DOHH2 (cell line): ENCODE data around the gene FSD1.
A peak's percentile ranks its signal among the peaks of the same experiment; 100 is the strongest.

Experiments used
- H3F3A ChIP-seq: fragments of 200-600 bp; sonication (generic), shearing (Covaris generic); 2 replicates; pipeline ENCODE4 v1.6.0; 2016; ENCODE audit warnings: antibody characterized with exemption, mild to moderate bottlenecking; ENCODE audit not compliant: control insufficient read depth, insufficient read depth
- H3K27ac ChIP-seq: fragments of 200-600 bp; sonication (generic); 2 replicates; pipeline ENCODE4 v1.5.1; 2014; ENCODE audit warnings: low read depth, mild to moderate bottlenecking, low read length, moderate library complexity
- H3K27me3 ChIP-seq: fragments of 200-600 bp; sonication (generic); 2 replicates; pipeline ENCODE4 v1.6.1; 2014; ENCODE audit warnings: mild to moderate bottlenecking, low read length, mixed read lengths; ENCODE audit not compliant: control insufficient read depth
- H3K36me3 ChIP-seq: fragments of 200-600 bp; sonication (generic); 2 replicates; pipeline ENCODE4 v1.6.1; 2014; ENCODE audit warnings: mild to moderate bottlenecking, low read length, moderate library complexity, mixed read lengths; ENCODE audit not compliant: control insufficient read depth
- H3K4me1 ChIP-seq: fragments of 200-600 bp; sonication (generic); 2 replicates; pipeline ENCODE4 v1.6.1; 2014; ENCODE audit warnings: mild to moderate bottlenecking, low read length, mixed read lengths; ENCODE audit not compliant: control insufficient read depth
- H3K4me2 ChIP-seq: fragments of 200-600 bp; sonication (generic); 2 replicates; pipeline ENCODE4 v1.6.0; 2014; ENCODE audit warnings: mild to moderate bottlenecking, low read length, moderate library complexity
- H3K4me3 ChIP-seq: fragments of 200-600 bp; sonication (generic); 2 replicates; pipeline ENCODE4 v1.5.1; 2014; ENCODE audit warnings: mild to moderate bottlenecking, low read length, mixed read lengths
- H3K79me2 ChIP-seq: fragments of 200-600 bp; sonication (generic); 2 replicates; pipeline ENCODE4 v1.6.1; 2014; ENCODE audit warnings: mild to moderate bottlenecking, low read length, mixed read lengths; ENCODE audit not compliant: control insufficient read depth
- H3K9me2 ChIP-seq: fragments of 200-600 bp; sonication (generic); replicated peaks from 2 replicates; pipeline ENCODE4 v1.6.1; 2014; ENCODE audit warnings: mild to moderate bottlenecking, low read length, mixed read lengths; ENCODE audit not compliant: control insufficient read depth
- H3K9me3 ChIP-seq: fragments of 200-600 bp; sonication (generic); 2 replicates; pipeline ENCODE4 v1.6.1; 2014; ENCODE audit warnings: antibody characterized with exemption, low read length, mixed read lengths; ENCODE audit not compliant: control insufficient read depth, insufficient read depth
- H4K20me1 ChIP-seq: fragments of 200-600 bp; sonication (generic); 2 replicates; pipeline ENCODE4 v1.6.0; 2014; ENCODE audit warnings: low read depth, mild to moderate bottlenecking, antibody characterized with exemption, low read length, moderate library complexity; ENCODE audit not compliant: control insufficient read depth, insufficient read depth
- CTCF ChIP-seq: fragments of 200-600 bp; sonication (generic); IDR thresholded peaks from one replicate; pipeline ENCODE4 v1.5.1; 2014; ENCODE audit warnings: antibody characterized with exemption, mild to moderate bottlenecking, low read depth, low read length; ENCODE audit not compliant: poor library complexity, severe bottlenecking
- EZH2phosphoT487 ChIP-seq: fragments of 200-600 bp; sonication (generic); IDR thresholded peaks from 2 replicates; pipeline ENCODE4 v1.6.1; 2017; ENCODE audit warnings: borderline replicate concordance, mild to moderate bottlenecking, antibody characterized with exemption, low read length, moderate library complexity, mixed read lengths

Gene FSD1

GRCh38 chr19:4362101-4362828 is 57.9 kb downstream of the FSD1 start:
- H4K20me1 ChIP-seq: no peaks in the 10 kb centered on the region

GRCh38 chr19:4362831-4363545 is 58.6 kb downstream of the FSD1 start:
- peaks cover 2% of the 10 kb centered on the region for H3K79me2 ChIP-seq
- H3K4me1 ChIP-seq: peaks cover 2% of the 10 kb centered on the region
- no peaks in the 10 kb centered on the region for H4K20me1 ChIP-seq
- no peaks in the 10 kb centered on the region for H3F3A ChIP-seq
- H3K4me3 ChIP-seq: no peak overlapping the region
- H3K9me2 ChIP-seq: no peaks in the 10 kb centered on the region
- no peaks in the 10 kb centered on the region for H3K9me3 ChIP-seq
- TF ChIP-seq EZH2phosphoT487 (no peak), CTCF (peak; percentile 30)
- H3K36me3 ChIP-seq: peaks cover 70% of the 10 kb centered on the region
- no peaks in the 10 kb centered on the region for H3K27me3 ChIP-seq
- H3K27ac ChIP-seq: no peak overlapping the region
- no peak overlapping the region for H3K4me2 ChIP-seq

More at GRCh38 chr19:4362101-4362828, 57.9 kb downstream of the FSD1 start:
- Histone ChIP-seq H3F3A (no peaks in the 10 kb centered on the region), H3K9me2 (no peaks in the 10 kb centered on the region), H3K4me2 (no peak overlapping the region), H3K4me3 (no peak overlapping the region), H3K9me3 (no peaks in the 10 kb centered on the region), H3K79me2 (no peaks in the 10 kb centered on the region), H3K36me3 (peaks cover 68% of the 10 kb centered on the region), H3K27ac (no peak overlapping the region), H3K27me3 (no peaks in the 10 kb centered on the region), H3K4me1 (no peaks in the 10 kb centered on the region)
- TF ChIP-seq EZH2phosphoT487: no peak
- no peak for TF ChIP-seq CTCF

GRCh38 chr19:4363571-4364304 is 59.3 kb downstream of the FSD1 start:
- H4K20me1 ChIP-seq: no peaks in the 10 kb centered on the region
- H3K9me3 ChIP-seq: no peaks in the 10 kb centered on the region
- TF ChIP-seq CTCF: no peak
- no peak for TF ChIP-seq EZH2phosphoT487
- H3K27me3 ChIP-seq: no peaks in the 10 kb centered on the region
- H3K9me2 ChIP-seq: no peaks in the 10 kb centered on the region
- H3K4me1 ChIP-seq: peaks cover 9% of the 10 kb centered on the region
- no peaks in the 10 kb centered on the region for H3F3A ChIP-seq
- no peak overlapping the region for H3K4me2 ChIP-seq
- H3K27ac ChIP-seq: no peak overlapping the region
- H3K4me3 ChIP-seq: no peak overlapping the region
- peaks cover 74% of the 10 kb centered on the region for H3K36me3 ChIP-seq
- peaks cover 9% of the 10 kb centered on the region for H3K79me2 ChIP-seq
